ENCODE results near the gene ZNF101. TPM values are rescaled to one million over a fixed set of nuclear protein-coding genes. Genes with fewer than 3 reads are reported as not detected.

The ZNF101 gene
- total RNA-seq, 1 experiment from 2014 or later: 12.8 TPM

DNA sequence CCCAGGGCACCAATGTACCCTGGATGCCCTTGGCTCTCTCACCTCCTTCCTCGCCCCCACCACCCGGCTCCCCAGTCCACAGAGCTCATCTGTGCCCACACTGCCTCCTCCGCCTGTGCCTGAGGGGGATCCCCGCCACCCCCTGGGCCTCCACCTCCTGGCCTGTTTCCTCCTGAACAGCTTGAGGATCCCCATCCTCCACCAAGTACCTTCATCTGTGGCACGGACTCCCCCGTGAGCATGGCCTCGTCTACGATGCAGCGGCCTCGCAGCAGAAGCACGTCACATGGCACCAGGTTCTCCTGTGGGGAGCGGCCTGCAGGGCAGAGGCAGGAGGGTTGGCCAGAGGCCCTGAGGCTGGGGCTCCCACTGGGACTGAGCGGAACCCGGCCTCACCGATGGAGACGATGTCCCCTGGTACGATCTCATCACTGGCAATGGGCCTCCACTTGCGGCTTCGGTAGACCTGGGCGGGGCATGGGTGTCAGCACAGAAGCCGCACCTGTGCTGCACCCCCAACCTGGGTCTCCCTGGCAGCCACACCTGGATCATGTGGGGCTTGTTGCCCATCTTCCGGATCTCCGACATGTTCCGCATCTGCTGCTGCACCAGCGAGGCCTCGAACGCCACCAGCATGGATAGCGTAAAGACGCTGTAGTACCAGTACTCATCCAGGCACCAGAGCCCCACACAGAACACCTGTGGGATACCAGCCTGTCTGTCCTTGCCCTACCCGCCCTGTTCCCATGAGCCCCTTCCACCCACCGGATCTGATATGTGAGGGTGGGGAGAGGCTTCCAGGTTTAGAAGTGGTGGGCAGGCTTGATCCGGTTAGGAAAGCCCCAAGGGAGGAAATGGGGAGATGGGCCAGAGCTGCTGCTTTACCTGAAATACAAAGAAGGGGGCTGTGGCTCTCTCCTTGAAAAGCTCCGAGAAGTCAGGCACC, 11.9 kb upstream of the ZNF101 start:
- Histone ChIP-seq H3K9me2 (ENCODE audit: insufficient read depth) (no peaks in the 10 kb centered on the region), H3K36me3 (ENCODE audit: control insufficient read depth in 1 of 2, insufficient read depth in 2 of 2, low read length in 2 of 2) (peaks cover 52 to 65% of the 10 kb centered on the region in 2 experiments), H3K4me3 (replicated peaks in 1 of 2; ENCODE audit: low read depth in 1 of 2, low read length in 2 of 2) (no peak overlapping the region), H2AFZ (ENCODE audit: low read depth, low read length, poor library complexity, severe bottlenecking) (no peak overlapping the region), H3K4me2 (ENCODE audit: low read length) (no peak overlapping the region), H3K9me3 (ENCODE audit: control insufficient read depth in 1 of 2, insufficient read depth in 1 of 2, low read depth in 1 of 2, low read length in 2 of 2) (no peaks in the 10 kb centered on the region), H3K27ac (ENCODE audit: low read depth, low read length) (no peak overlapping the region), H3K27me3 (ENCODE audit: insufficient read depth, low read length) (no peaks in the 10 kb centered on the region), H4K20me1 (ENCODE audit: insufficient read depth) (no peaks in the 10 kb centered on the region), H3K79me2 (ENCODE audit: insufficient read depth, low read length) (peaks cover 25% of the 10 kb centered on the region), H3K4me1 (ENCODE audit: control insufficient read depth in 1 of 2, insufficient read depth in 2 of 2, low read length in 2 of 2) (peaks cover 0 to 16% of the 10 kb centered on the region in 2 experiments; a peak in 2 of 4 replicates), H3K9ac (ENCODE audit: low read length) (no peak overlapping the region)
- DNase-seq (ENCODE audit: low read depth, low spot score) (no peak), ATAC-seq (no peak)
- POLR2A ChIA-PET: no interaction called here
- RAD21 ChIA-PET (ENCODE audit: low non-redundant PET in 1 of 2, low total read pairs in 2 of 2, uncharacterized antibody in 2 of 2, unreplicated experiment in 2 of 2): no interaction called here
- intact Hi-C loops (cut with micrococcal nuclease): no loop called here
- BruUV-seq (replicated peaks): no TSS peak
- TF ChIP-seq, protein P1, sequence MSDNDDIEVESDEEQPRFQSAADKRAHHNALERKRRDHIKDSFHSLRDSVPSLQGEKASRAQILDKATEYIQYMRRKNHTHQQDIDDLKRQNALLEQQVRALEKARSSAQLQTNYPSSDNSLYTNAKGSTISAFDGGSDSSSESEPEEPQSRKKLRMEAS (IDR thresholded peaks at IDR 0.05): no peak
- TF ChIP-seq EGR1 (IDR thresholded peaks at IDR 0.05; ENCODE audit: low read depth): no peak
- TF ChIP-seq EZH2phosphoT487 (IDR thresholded peaks at IDR 0.05; ENCODE audit: borderline replicate concordance): no peak
- TF ChIP-seq POLR2A (IDR thresholded peaks at IDR 0.05; ENCODE audit: borderline replicate concordance, extremely low read depth, insufficient read depth, insufficient read length): no peak
- TF ChIP-seq, protein P2, sequence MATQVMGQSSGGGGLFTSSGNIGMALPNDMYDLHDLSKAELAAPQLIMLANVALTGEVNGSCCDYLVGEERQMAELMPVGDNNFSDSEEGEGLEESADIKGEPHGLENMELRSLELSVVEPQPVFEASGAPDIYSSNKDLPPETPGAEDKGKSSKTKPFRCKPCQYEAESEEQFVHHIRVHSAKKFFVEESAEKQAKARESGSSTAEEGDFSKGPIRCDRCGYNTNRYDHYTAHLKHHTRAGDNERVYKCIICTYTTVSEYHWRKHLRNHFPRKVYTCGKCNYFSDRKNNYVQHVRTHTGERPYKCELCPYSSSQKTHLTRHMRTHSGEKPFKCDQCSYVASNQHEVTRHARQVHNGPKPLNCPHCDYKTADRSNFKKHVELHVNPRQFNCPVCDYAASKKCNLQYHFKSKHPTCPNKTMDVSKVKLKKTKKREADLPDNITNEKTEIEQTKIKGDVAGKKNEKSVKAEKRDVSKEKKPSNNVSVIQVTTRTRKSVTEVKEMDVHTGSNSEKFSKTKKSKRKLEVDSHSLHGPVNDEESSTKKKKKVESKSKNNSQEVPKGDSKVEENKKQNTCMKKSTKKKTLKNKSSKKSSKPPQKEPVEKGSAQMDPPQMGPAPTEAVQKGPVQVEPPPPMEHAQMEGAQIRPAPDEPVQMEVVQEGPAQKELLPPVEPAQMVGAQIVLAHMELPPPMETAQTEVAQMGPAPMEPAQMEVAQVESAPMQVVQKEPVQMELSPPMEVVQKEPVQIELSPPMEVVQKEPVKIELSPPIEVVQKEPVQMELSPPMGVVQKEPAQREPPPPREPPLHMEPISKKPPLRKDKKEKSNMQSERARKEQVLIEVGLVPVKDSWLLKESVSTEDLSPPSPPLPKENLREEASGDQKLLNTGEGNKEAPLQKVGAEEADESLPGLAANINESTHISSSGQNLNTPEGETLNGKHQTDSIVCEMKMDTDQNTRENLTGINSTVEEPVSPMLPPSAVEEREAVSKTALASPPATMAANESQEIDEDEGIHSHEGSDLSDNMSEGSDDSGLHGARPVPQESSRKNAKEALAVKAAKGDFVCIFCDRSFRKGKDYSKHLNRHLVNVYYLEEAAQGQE (IDR thresholded peaks at IDR 0.05; ENCODE audit: low read depth): no peak
- CTCF ChIA-PET: no interaction called here
